H9 (cell line): ENCODE measurements around the gene CLBA1. TPM values are rescaled to one million over a fixed set of nuclear protein-coding genes. Genes with fewer than 3 reads are reported as not detected.
"Not testable (repeated sequence)": the region's sequence is repeated elsewhere in the genome, so short reads cannot be mapped to it uniquely, and the experiment has no call there.

Source experiments
- DNase-seq: peaks from one replicate; pipeline ENCODE4 v3.0.0-alpha.2; 2017
- H2AFZ ChIP-seq: one replicate; pipeline ENCODE4 v1.6.1; 2013; ENCODE audit warnings: mild to moderate bottlenecking, low read length, control low read depth, moderate library complexity
- H2AK5ac ChIP-seq: 2 replicates; pipeline ENCODE4 v1.6.1; 2013; ENCODE audit warnings: low read length, control low read depth, mixed read lengths; ENCODE audit not compliant: insufficient read length
- H2BK120ac ChIP-seq: one replicate; pipeline ENCODE4 v1.6.1; 2013; ENCODE audit warnings: low read depth, mild to moderate bottlenecking, low read length, control low read depth, inconsistent platforms; ENCODE audit not compliant: poor library complexity, severe bottlenecking
- H2BK12ac ChIP-seq: 2 replicates; pipeline ENCODE4 v1.6.1; 2013; ENCODE audit warnings: low read length, control low read depth, mixed read lengths, low read depth; ENCODE audit not compliant: insufficient read length
- H2BK15ac ChIP-seq: 2 replicates; pipeline ENCODE4 v1.6.1; 2013; ENCODE audit warnings: low read depth, low read length, control low read depth
- H2BK20ac ChIP-seq: one replicate; pipeline ENCODE4 v1.6.1; 2013; ENCODE audit warnings: low read depth, mild to moderate bottlenecking, low read length, control low read depth, inconsistent platforms; ENCODE audit not compliant: poor library complexity, severe bottlenecking
- H2BK5ac ChIP-seq: 2 replicates; pipeline ENCODE4 v1.6.1; 2013; ENCODE audit warnings: low read length, control low read depth, mixed read lengths; ENCODE audit not compliant: insufficient read length
- H3K14ac ChIP-seq: 2 replicates; pipeline ENCODE4 v1.6.1; 2013; ENCODE audit warnings: low read length, control low read depth; ENCODE audit not compliant: insufficient read depth
- H3K18ac ChIP-seq: 2 replicates; pipeline ENCODE4 v1.6.1; 2013; ENCODE audit warnings: low read depth, mild to moderate bottlenecking, mixed read lengths, low read length, control low read depth; ENCODE audit not compliant: insufficient read length
- H3K23ac ChIP-seq: 2 replicates; pipeline ENCODE4 v1.6.1; 2013; ENCODE audit warnings: low read length, control low read depth, mixed read lengths, low read depth; ENCODE audit not compliant: insufficient read length
- H3K23me2 ChIP-seq: 2 replicates; pipeline ENCODE4 v1.6.1; 2013; ENCODE audit warnings: low read depth, mild to moderate bottlenecking, mixed read lengths, low read length, control low read depth; ENCODE audit not compliant: insufficient read length, poor library complexity, severe bottlenecking
- H3K27ac ChIP-seq: 2 replicates; pipeline ENCODE4 v1.5.1; 2013; ENCODE audit warnings: low read length, control low read depth, mixed read lengths, low read depth; ENCODE audit not compliant: insufficient read length
- H3K27me3 ChIP-seq: 2 replicates; pipeline ENCODE4 v1.6.1; 2013; ENCODE audit warnings: low read length, control low read depth, inconsistent platforms; ENCODE audit not compliant: insufficient read depth
- H3K4ac ChIP-seq: 2 replicates; pipeline ENCODE4 v1.6.1; 2013; ENCODE audit warnings: low read depth, mild to moderate bottlenecking, control low read depth, inconsistent platforms, low read length, moderate library complexity
- H3K4me1 ChIP-seq: 2 replicates; pipeline ENCODE4 v1.6.1; 2013; ENCODE audit warnings: low read length, control low read depth, inconsistent platforms; ENCODE audit not compliant: insufficient read depth
- H3K4me2 ChIP-seq: 2 replicates; pipeline ENCODE4 v1.6.1; 2013; ENCODE audit warnings: low read length, control low read depth, mixed read lengths; ENCODE audit not compliant: insufficient read length, insufficient read depth
- H3K56ac ChIP-seq: 2 replicates; pipeline ENCODE4 v1.6.1; 2013; ENCODE audit warnings: low read depth, mild to moderate bottlenecking, mixed read lengths, low read length, control low read depth; ENCODE audit not compliant: insufficient read length
- H3K79me1 ChIP-seq: 2 replicates; pipeline ENCODE4 v1.6.1; 2013; ENCODE audit warnings: low read depth, mild to moderate bottlenecking, moderate library complexity, low read length, control low read depth, inconsistent platforms; ENCODE audit not compliant: insufficient read depth, poor library complexity, severe bottlenecking
- H3K79me2 ChIP-seq: 2 replicates; pipeline ENCODE4 v1.6.1; 2013; ENCODE audit warnings: low read length, control low read depth, inconsistent platforms; ENCODE audit not compliant: insufficient read depth
- H3K9ac ChIP-seq: 2 replicates; pipeline ENCODE4 v1.6.1; 2013; ENCODE audit warnings: low read length, control low read depth, mixed read lengths; ENCODE audit not compliant: insufficient read length; ENCODE audit errors: extremely low read depth
- H3K9me3 ChIP-seq: one replicate; pipeline ENCODE4 v1.6.1; 2013; ENCODE audit warnings: low read depth, low read length, inconsistent platforms; ENCODE audit not compliant: control insufficient read depth
- H3T11ph ChIP-seq: one replicate; pipeline ENCODE4 v1.6.1; 2013; ENCODE audit warnings: mild to moderate bottlenecking, low read length, control low read depth, inconsistent platforms
- H4K20me1 ChIP-seq: one replicate; pipeline ENCODE4 v1.6.1; 2013; ENCODE audit not compliant: control insufficient read depth, insufficient read length, insufficient read depth
- H4K5ac ChIP-seq: 2 replicates; pipeline ENCODE4 v1.6.1; 2013; ENCODE audit warnings: low read depth, mild to moderate bottlenecking, mixed read lengths, low read length, control low read depth; ENCODE audit not compliant: insufficient read length
- H4K8ac ChIP-seq: replicated peaks from 2 replicates; pipeline ENCODE4 v1.6.1; 2013; ENCODE audit warnings: low read length, control low read depth, mixed read lengths, low read depth; ENCODE audit not compliant: insufficient read length
- H4K91ac ChIP-seq: 2 replicates; pipeline ENCODE4 v1.6.1; 2013; ENCODE audit warnings: low read depth, mild to moderate bottlenecking, moderate library complexity, mixed read lengths, low read length, control low read depth; ENCODE audit not compliant: insufficient read length
- H3K27ac Mint-ChIP-seq, 3 experiments: 2 replicates in 2 of 3; 3 replicates in 1 of 3; pipeline ENCODE4 v1.8.0; 2020 to 2021; ENCODE audit warnings: mixed read lengths in 3 of 3, mild to moderate bottlenecking in 1 of 3, moderate library complexity in 1 of 3
- H3K27me3 Mint-ChIP-seq: 2 replicates; pipeline ENCODE4 v1.8.0; 2021; ENCODE audit warnings: low read depth, mild to moderate bottlenecking, moderate library complexity, mixed read lengths
- H3K36me3 Mint-ChIP-seq, 3 experiments: 2 replicates in 2 of 3; 3 replicates in 1 of 3; pipeline ENCODE4 v1.8.0; 2020 to 2021; ENCODE audit warnings: low read depth in 3 of 3, mixed read lengths in 3 of 3; ENCODE audit not compliant: insufficient read depth in 1 of 3
- H3K4me1 Mint-ChIP-seq, 2 experiments: 2 replicates each; pipeline ENCODE4 v1.8.0; 2020; ENCODE audit warnings: mixed read lengths in 2 of 2
- H3K4me3 Mint-ChIP-seq, 2 experiments: 2 replicates in 1 of 2; 3 replicates in 1 of 2; pipeline ENCODE4 v1.8.0; 2020 to 2021; ENCODE audit warnings: mild to moderate bottlenecking in 2 of 2, mixed read lengths in 2 of 2, moderate library complexity in 1 of 2
- H3K9me3 Mint-ChIP-seq, 2 experiments: 2 replicates in 1 of 2; 3 replicates in 1 of 2; pipeline ENCODE4 v1.8.0; 2020; ENCODE audit warnings: mild to moderate bottlenecking in 2 of 2, mixed read lengths in 2 of 2, moderate library complexity in 1 of 2
- WGBS: extraction: QIAGEN DNeasy Blood & Tissue Kit; methylation state at CpG from one replicate; pipeline ENCODE4 v1.1.7; 2013; ENCODE audit warnings: missing lambda C conversion rate, low lambda C conversion rate, mixed read lengths; ENCODE audit not compliant: insufficient read length; ENCODE audit errors: extremely low coverage; 5-methylcytosine and 5-hydroxymethylcytosine counted together
- total RNA-seq: library from RNA; stranded (reverse); gene quantifications from 2 replicates; pipeline ENCODE4 v1.2.1, GENCODE V29; 2021
- TF ChIP-seq, protein P1 (sequence below): fragments of 200-600 bp; sonication (generic); conservative IDR thresholded peaks from 3 replicates; pipeline ENCODE4 v1.8.0; 2021; ENCODE audit warnings: antibody characterized with exemption, mild to moderate bottlenecking

Gene CLBA1
- total RNA-seq, 1 experiment from 2014 or later: 2.4 TPM

DNA sequence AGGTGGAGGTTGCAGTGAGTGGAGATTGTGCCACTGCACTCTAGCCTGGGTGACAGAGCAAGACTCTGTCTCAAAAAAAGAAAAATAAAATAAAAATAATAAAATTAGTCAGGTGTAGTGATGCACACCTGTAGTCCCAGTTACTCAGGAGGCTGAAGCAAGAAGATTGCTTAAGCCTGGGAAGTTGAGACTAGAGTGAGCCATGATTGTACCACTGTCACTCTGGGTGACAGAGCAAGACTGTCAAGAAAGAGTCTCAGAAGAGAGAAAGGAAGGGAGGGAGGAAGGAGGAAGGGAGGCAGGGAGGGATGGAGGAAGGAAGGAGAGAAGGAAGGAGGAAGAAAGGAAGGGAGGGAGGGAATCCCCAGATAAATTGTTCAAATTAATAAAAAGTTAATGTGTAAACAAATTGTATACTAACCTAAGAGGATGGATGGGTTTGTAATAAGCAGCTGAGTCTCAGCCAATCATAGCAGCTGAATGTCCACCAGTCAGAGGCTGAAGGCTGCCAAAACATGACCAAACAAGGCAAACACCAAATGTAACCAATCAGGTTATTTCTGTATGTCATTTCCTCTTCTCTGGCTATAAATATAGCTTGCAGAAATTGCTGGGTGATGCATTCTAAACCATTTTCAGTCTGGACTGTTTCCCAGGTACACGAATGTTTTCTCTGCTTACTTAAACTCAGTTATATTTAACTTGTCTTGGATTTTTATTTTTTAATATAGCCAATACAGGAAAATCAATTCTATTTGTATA is 41.4 kb downstream of the CLBA1 start:
- Histone ChIP-seq H3K27me3 (no peaks in the 10 kb centered on the region), H3K9ac (no peak overlapping the region), H2BK12ac (no peak overlapping the region), H2BK120ac (no peak overlapping the region), H2BK5ac (no peak overlapping the region), H2BK20ac (no peak overlapping the region), H3K18ac (no peak overlapping the region), H2AFZ (no peak overlapping the region), H3K27ac (no peak overlapping the region), H3K9me3 (no peaks in the 10 kb centered on the region), H4K91ac (no peak overlapping the region), H3K4me1 (no peaks in the 10 kb centered on the region), H2AK5ac (no peak overlapping the region), H2BK15ac (no peak overlapping the region), H4K20me1 (no peaks in the 10 kb centered on the region), H3K4ac (no peak overlapping the region), H3K79me2 (no peaks in the 10 kb centered on the region), H4K8ac (no peak overlapping the region), H3K23ac (no peak overlapping the region), H4K5ac (no peak overlapping the region), H3T11ph (no peak overlapping the region), H3K23me2 (no peaks in the 10 kb centered on the region), H3K14ac (no peak overlapping the region), H3K4me2 (no peak overlapping the region), H3K79me1 (no peaks in the 10 kb centered on the region), H3K56ac (no peak overlapping the region)
- Mint-ChIP-seq H3K27me3 (peaks cover 33% of the 10 kb centered on the region), H3K4me1 (peaks cover 12 to 13% of the 10 kb centered on the region in 2 experiments), H3K4me3 (no peak overlapping the region), H3K36me3 (no peaks in the 10 kb centered on the region), H3K9me3 (peaks cover 0 to under 1% of the 10 kb centered on the region in 2 experiments; a peak in 1 of 5 replicates), H3K27ac (no peak overlapping the region)
- no CpG with 5 or more reads among the region's 1 CpG for WGBS
- TF ChIP-seq, protein P1, sequence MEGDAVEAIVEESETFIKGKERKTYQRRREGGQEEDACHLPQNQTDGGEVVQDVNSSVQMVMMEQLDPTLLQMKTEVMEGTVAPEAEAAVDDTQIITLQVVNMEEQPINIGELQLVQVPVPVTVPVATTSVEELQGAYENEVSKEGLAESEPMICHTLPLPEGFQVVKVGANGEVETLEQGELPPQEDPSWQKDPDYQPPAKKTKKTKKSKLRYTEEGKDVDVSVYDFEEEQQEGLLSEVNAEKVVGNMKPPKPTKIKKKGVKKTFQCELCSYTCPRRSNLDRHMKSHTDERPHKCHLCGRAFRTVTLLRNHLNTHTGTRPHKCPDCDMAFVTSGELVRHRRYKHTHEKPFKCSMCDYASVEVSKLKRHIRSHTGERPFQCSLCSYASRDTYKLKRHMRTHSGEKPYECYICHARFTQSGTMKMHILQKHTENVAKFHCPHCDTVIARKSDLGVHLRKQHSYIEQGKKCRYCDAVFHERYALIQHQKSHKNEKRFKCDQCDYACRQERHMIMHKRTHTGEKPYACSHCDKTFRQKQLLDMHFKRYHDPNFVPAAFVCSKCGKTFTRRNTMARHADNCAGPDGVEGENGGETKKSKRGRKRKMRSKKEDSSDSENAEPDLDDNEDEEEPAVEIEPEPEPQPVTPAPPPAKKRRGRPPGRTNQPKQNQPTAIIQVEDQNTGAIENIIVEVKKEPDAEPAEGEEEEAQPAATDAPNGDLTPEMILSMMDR: no peak
- DNase-seq: no peak

DNA sequence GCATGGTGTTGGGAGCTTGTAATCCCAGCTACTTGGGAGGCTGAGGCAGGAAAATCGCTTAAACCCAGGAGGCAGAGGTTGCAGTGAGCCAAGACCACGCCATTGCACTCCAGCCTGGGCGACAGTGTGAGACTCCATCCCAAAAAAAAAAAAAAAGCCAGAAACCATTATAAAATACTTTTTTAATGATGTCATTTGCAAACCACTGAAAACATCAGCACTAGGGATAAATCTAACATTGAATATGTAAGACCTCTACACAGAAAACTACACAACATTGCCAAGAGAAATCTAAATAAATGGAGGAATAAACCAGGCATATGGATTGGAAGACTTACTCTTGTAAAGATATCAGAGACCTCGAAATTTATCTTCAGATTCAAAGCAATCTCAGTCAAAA is 42.1 kb downstream of the CLBA1 start:
- peaks cover 40% of the 10 kb centered on the region for H3K27me3 Mint-ChIP-seq
- H3K27ac ChIP-seq, H2BK12ac ChIP-seq, H3K4ac ChIP-seq, H2AK5ac ChIP-seq, H2BK120ac ChIP-seq, H3K36me3 Mint-ChIP-seq, H3K79me1 ChIP-seq, H3K27ac Mint-ChIP-seq, H2BK20ac ChIP-seq, H3K23me2 ChIP-seq, H4K8ac ChIP-seq, H3K23ac ChIP-seq, H4K20me1 ChIP-seq, H3K18ac ChIP-seq, H3K27me3 ChIP-seq, H2AFZ ChIP-seq, H3K79me2 ChIP-seq, DNase-seq, H3K9me3 ChIP-seq, H4K5ac ChIP-seq, H3K9me3 Mint-ChIP-seq, H3K4me2 ChIP-seq, H3K14ac ChIP-seq, H2BK15ac ChIP-seq, H4K91ac ChIP-seq, H2BK5ac ChIP-seq, H3K56ac ChIP-seq, H3K4me3 Mint-ChIP-seq, H3K4me1 ChIP-seq, H3K9ac ChIP-seq, H3T11ph ChIP-seq: not testable (repeated sequence)
- H3K4me1 Mint-ChIP-seq: peaks cover 10 to 13% of the 10 kb centered on the region in 2 experiments
- no CpG with 5 or more reads among the region's 4 CpGs for WGBS
